GM12878 (cell line): ENCODE data around the gene CHRNG. TPM values are rescaled to one million over a fixed set of nuclear protein-coding genes. Genes with fewer than 3 reads are reported as not detected.

ENCODE experiments used
- ATAC-seq: fragments of 200-7000 bp; cut with Tn5 transposase; 3 replicates; pipeline ENCODE4 v1.9.1; 2020; ENCODE audit warnings: mild to moderate bottlenecking, moderate library complexity
- BruUV-seq: library from RNA; stranded (reverse); fragments of 400-500 nt; replicated peaks from 2 replicates; lab custom pipeline; 2021; lab: Mats Ljungman, UMichigan
- CTCF ChIA-PET: fragments of 300-600 bp; sonication (Branson Sonifier 250); formaldehyde crosslinking; extraction: SDS; loops from one replicate; lab custom pipeline; 2021; ENCODE audit warnings: inconsistent platforms; lab: Yijun Ruan, JAX
- POLR2A ChIA-PET: fragments of 350-600 bp; formaldehyde crosslinking; extraction: SDS; loops from one replicate; lab custom pipeline; 2021; ENCODE audit warnings: inconsistent platforms; lab: Charles Lee
- RAD21 ChIA-PET: fragments of 300-600 bp; sonication (Branson Sonifier 250); formaldehyde crosslinking; loops from one replicate; lab custom pipeline; 2023; ENCODE audit warnings: antibody characterized with exemption; ENCODE audit not compliant: unreplicated experiment; lab: Charles Lee
- SMC1A ChIA-PET: fragments of 300-600 bp; sonication (Branson Sonifier 250); formaldehyde crosslinking; loops from one replicate; lab custom pipeline; 2023; ENCODE audit not compliant: unreplicated experiment, uncharacterized antibody; lab: Charles Lee
- DNase-seq: peaks from one replicate; pipeline ENCODE4 v3.0.0-alpha.2; 2011; ENCODE audit warnings: low read depth, low spot score
- FAIRE-seq: peaks from 3 replicates; lab custom pipeline; 2011; peaks lifted over from hg19 to GRCh38; lab: Jason Lieb, UNC
- H2AFZ ChIP-seq: 2 replicates; pipeline ENCODE4 v1.6.0; 2011; ENCODE audit warnings: low read depth, low read length, control low read depth; ENCODE audit not compliant: control insufficient read depth
- H3K27ac ChIP-seq: 2 replicates; pipeline ENCODE4 v1.5.1; 2011; ENCODE audit warnings: control low read depth; ENCODE audit not compliant: control insufficient read depth, insufficient read depth
- H3K27me3 ChIP-seq, 2 experiments: replicated peaks in 1 of 2; 2 replicates each; pipeline versions ENCODE4 v1.6.0 to v1.6.1; 2011; ENCODE audit warnings: low read length in 1 of 2; ENCODE audit not compliant: control insufficient read depth in 2 of 2, insufficient read depth in 2 of 2
- H3K36me3 ChIP-seq, 2 experiments: 2 replicates each; pipeline ENCODE4 v1.5.1; 2011; ENCODE audit warnings: low read length in 1 of 2; ENCODE audit not compliant: control insufficient read depth in 2 of 2, insufficient read depth in 2 of 2
- H3K4me1 ChIP-seq: 2 replicates; pipeline ENCODE4 v1.6.1; 2011; ENCODE audit warnings: mild to moderate bottlenecking, low read length, moderate library complexity, mixed read lengths; ENCODE audit not compliant: control insufficient read depth, insufficient read depth
- H3K4me2 ChIP-seq: 2 replicates; pipeline ENCODE4 v1.6.0; 2011; ENCODE audit warnings: control low read depth; ENCODE audit not compliant: control insufficient read depth, insufficient read depth
- H3K4me3 ChIP-seq: fragments of 200-600 bp; sonication (generic); 2 replicates; pipeline ENCODE4 v1.5.1; 2016
- H3K79me2 ChIP-seq: 2 replicates; pipeline ENCODE4 v1.6.0; 2011; ENCODE audit warnings: low read length; ENCODE audit not compliant: control insufficient read depth, insufficient read depth
- H3K9ac ChIP-seq: 2 replicates; pipeline ENCODE4 v1.8.0; 2011; ENCODE audit warnings: low read length, control low read depth, mixed read lengths; ENCODE audit not compliant: control insufficient read depth, insufficient read depth
- H3K9me3 ChIP-seq: replicated peaks from 3 replicates; pipeline ENCODE4 v1.5.1; 2011; ENCODE audit warnings: mild to moderate bottlenecking, low read length; ENCODE audit not compliant: control insufficient read depth, insufficient read depth
- H4K20me1 ChIP-seq: 2 replicates; pipeline ENCODE4 v1.6.0; 2011; ENCODE audit not compliant: control insufficient read depth, insufficient read depth
- BACH1 ChIP-seq: fragments of 450-650 bp; IDR thresholded peaks from 2 replicates; pipeline ENCODE4 v1.6.1; 2017; ENCODE audit warnings: mild to moderate bottlenecking, borderline replicate concordance
- BCL3 ChIP-seq: IDR thresholded peaks from 2 replicates; pipeline ENCODE4 v1.6.1; 2011; ENCODE audit warnings: borderline replicate concordance, low read depth, mild to moderate bottlenecking, moderate library complexity, low read length; ENCODE audit not compliant: insufficient read depth, poor library complexity, severe bottlenecking
- BHLHE40 ChIP-seq, 2 experiments: fragments of 450-650 bp in 1 of 2; IDR thresholded peaks; 2 replicates each; pipeline ENCODE4 v1.6.1; 2011 to 2017; ENCODE audit warnings: low read depth in 2 of 2, borderline replicate concordance in 1 of 2, improper control_type of control experiment in 1 of 2, low read length in 1 of 2, mild to moderate bottlenecking in 1 of 2
- BMI1 ChIP-seq: fragments of 450-650 bp; IDR thresholded peaks from 2 replicates; pipeline ENCODE4 v1.6.1; 2016; ENCODE audit warnings: mild to moderate bottlenecking, moderate library complexity, borderline replicate concordance
- BRCA1 ChIP-seq: IDR thresholded peaks from 2 replicates; pipeline ENCODE4 v1.6.1; 2011; ENCODE audit warnings: low read depth, low read length, improper control_type of control experiment
- E2F4 ChIP-seq: IDR thresholded peaks from 2 replicates; pipeline ENCODE4 v1.6.1; 2012; ENCODE audit warnings: low read depth, low read length, improper control_type of control experiment
- ESRRA ChIP-seq: IDR thresholded peaks from 2 replicates; pipeline ENCODE4 v1.6.1; 2012; ENCODE audit warnings: mild to moderate bottlenecking, low read length, improper control_type of control experiment
- KDM1A ChIP-seq: fragments of 200-600 bp; sonication (generic); IDR thresholded peaks from 2 replicates; pipeline ENCODE4 v1.6.1; 2016; ENCODE audit warnings: borderline replicate concordance
- MAX ChIP-seq: IDR thresholded peaks from 2 replicates; pipeline ENCODE4 v1.6.1; 2012; ENCODE audit warnings: low read depth, low read length, improper control_type of control experiment
- PBX3 ChIP-seq: IDR thresholded peaks from 2 replicates; pipeline ENCODE4 v1.6.1; 2011; ENCODE audit warnings: mild to moderate bottlenecking, low read depth, low read length, moderate library complexity; ENCODE audit not compliant: insufficient replicate concordance
- RBBP5 ChIP-seq: fragments of 200-600 bp; sonication (generic); conservative IDR thresholded peaks from 2 replicates; pipeline ENCODE4 v1.6.1; 2016
- RELB ChIP-seq: fragments of 450-650 bp; IDR thresholded peaks from 2 replicates; pipeline ENCODE4 v1.6.1; 2017; ENCODE audit warnings: low read depth, mild to moderate bottlenecking, moderate library complexity
- SMAD1 ChIP-seq: fragments of 450-650 bp; IDR thresholded peaks from 2 replicates; pipeline ENCODE4 v1.6.1; 2018; ENCODE audit warnings: mild to moderate bottlenecking, low read depth; ENCODE audit not compliant: partially characterized antibody
- SMC3 ChIP-seq: IDR thresholded peaks from 2 replicates; pipeline ENCODE4 v1.6.1; 2011; ENCODE audit warnings: low read length, improper control_type of control experiment, borderline replicate concordance
- SRF ChIP-seq, 2 experiments: IDR thresholded peaks; 2 replicates each; pipeline ENCODE4 v1.6.1; 2011; ENCODE audit warnings: low read depth in 2 of 2, low read length in 2 of 2, mild to moderate bottlenecking in 1 of 2, moderate library complexity in 1 of 2
- SUZ12 ChIP-seq: fragments of 200-600 bp; sonication (generic); IDR thresholded peaks from one replicate; pipeline ENCODE4 v1.6.1; 2018; ENCODE audit warnings: antibody characterized with exemption, mild to moderate bottlenecking; ENCODE audit not compliant: unreplicated experiment
- WGBS: methylation state at CpG from one replicate; pipeline ENCODE4 v1.1.6; 2016; ENCODE audit warnings: low lambda C conversion rate; ENCODE audit not compliant: insufficient replicate concordance, insufficient coverage; ENCODE audit errors: missing lambda C conversion rate; 5-methylcytosine and 5-hydroxymethylcytosine counted together
- in situ Hi-C: fragments of 300-500 bp; cut with MboI; formaldehyde crosslinking; loops from 9 replicates; pipeline ENCODE4 v1.14.3; 2018; ENCODE audit warnings: mixed read lengths
- intact Hi-C: fragments of 100-400 bp; cut with micrococcal nuclease; formaldehyde crosslinking; loops from one replicate; pipeline ENCODE4 v1.14.2; 2022; ENCODE audit not compliant: unreplicated experiment
- polyA plus RNA-seq, 11 experiments: library from polyadenylated mRNA; depleted of rRNA in 4 of 11; unstranded in 6 of 11; stranded (reverse) in 5 of 11; fragments of >200 nt; fragmentation: Nextera tagmentation in 4 of 11; fragmentation: Illumina TruSeq in 1 of 11; extraction: Ambion mirVana in 4 of 11; extraction: Trizol in 1 of 11; gene quantifications; 1 replicate in 1 of 11; 2 replicates in 10 of 11; pipeline versions ENCODE4 v1.2.1 to v1.2.3, GENCODE V29; 2011 to 2016; ENCODE audit warnings: inconsistent platforms in 2 of 11, missing spikeins in 2 of 11, low read depth in 1 of 11
- total RNA-seq, 4 experiments: library from RNA; depleted of rRNA in 3 of 4; stranded (reverse); fragments of >200 nt in 3 of 4; fragmentation: Illumina TruSeq in 1 of 4; extraction: Trizol in 1 of 4; gene quantifications; 2 replicates each; pipeline versions ENCODE4 v1.2.1 to v1.2.3, GENCODE V29; 2013 to 2021

CHRNG gene
- total and polyA plus RNA-seq, 10 of the 15 experiments (the other 5 are each of a cell fraction or from before 2014, with no cell fraction given), result 0.17 TPM; not detected in 9

GRCh38 chr2:232573771-232574435, 34.4 kb downstream of the CHRNG start (continued):
- TF ChIP-seq RELB (no peak), RBBP5 (no peak), SMAD1 (no peak), SMC3 (no peak)
- TF ChIP-seq, all 136 proteins: peak for 0

- Histone ChIP-seq H3K4me3 (no peak overlapping the region), H3K4me2 (no peak overlapping the region), H3K27ac (no peak overlapping the region), H2AFZ (no peak overlapping the region), H3K36me3 (peaks cover 0 to 26% of the 10 kb centered on the region in 2 experiments), H3K9me3 (no peaks in the 10 kb centered on the region), H3K79me2 (no peaks in the 10 kb centered on the region), H3K27me3 (no peaks in the 10 kb centered on the region), H4K20me1 (no peaks in the 10 kb centered on the region), H3K4me1 (peaks cover 3% of the 10 kb centered on the region; the same call in 1 of the 2 replicates), H3K9ac (no peak overlapping the region)
- POLR2A ChIA-PET, result interaction anchor here (0.6 kb wide), 1 partner anchor 400 kb away, joined by 3 read pairs; no protein-coding TSS in a partner anchor
- no peak for DNase-seq
- FAIRE-seq, result no peak
- no peak for ATAC-seq
- 96% methylated on average over 5 of the region's 5 CpGs for WGBS
- in situ Hi-C loops (no loop called here), intact Hi-C loops (no loop called here)
- BruUV-seq, result no TSS peak
- CTCF ChIA-PET, result no interaction called here
- SMC1A ChIA-PET, result no interaction called here
- RAD21 ChIA-PET, result no interaction called here
- TF ChIP-seq BHLHE40 (IDR thresholded peaks at IDR 0.05; ENCODE audit: borderline replicate concordance in 1 of 2, low read depth in 2 of 2, low read length in 1 of 2) (no peak), BACH1 (no peak), ESRRA (no peak), PBX3 (no peak), BCL3 (no peak), SUZ12 (no peak), SRF (IDR thresholded peaks at IDR 0.05; ENCODE audit: low read depth in 2 of 2, low read length in 2 of 2) (no peak), MAX (no peak), BMI1 (no peak), E2F4 (no peak), BRCA1 (no peak), KDM1A (no peak)
Observed at GRCh38 chr2:232574674-232575403, 35.3 kb downstream of the CHRNG start.
